Measurements from ENCODE around the gene USP54.
A peak's percentile ranks its signal among the peaks of the same experiment; 100 is the strongest.

Gene USP54

DNA sequence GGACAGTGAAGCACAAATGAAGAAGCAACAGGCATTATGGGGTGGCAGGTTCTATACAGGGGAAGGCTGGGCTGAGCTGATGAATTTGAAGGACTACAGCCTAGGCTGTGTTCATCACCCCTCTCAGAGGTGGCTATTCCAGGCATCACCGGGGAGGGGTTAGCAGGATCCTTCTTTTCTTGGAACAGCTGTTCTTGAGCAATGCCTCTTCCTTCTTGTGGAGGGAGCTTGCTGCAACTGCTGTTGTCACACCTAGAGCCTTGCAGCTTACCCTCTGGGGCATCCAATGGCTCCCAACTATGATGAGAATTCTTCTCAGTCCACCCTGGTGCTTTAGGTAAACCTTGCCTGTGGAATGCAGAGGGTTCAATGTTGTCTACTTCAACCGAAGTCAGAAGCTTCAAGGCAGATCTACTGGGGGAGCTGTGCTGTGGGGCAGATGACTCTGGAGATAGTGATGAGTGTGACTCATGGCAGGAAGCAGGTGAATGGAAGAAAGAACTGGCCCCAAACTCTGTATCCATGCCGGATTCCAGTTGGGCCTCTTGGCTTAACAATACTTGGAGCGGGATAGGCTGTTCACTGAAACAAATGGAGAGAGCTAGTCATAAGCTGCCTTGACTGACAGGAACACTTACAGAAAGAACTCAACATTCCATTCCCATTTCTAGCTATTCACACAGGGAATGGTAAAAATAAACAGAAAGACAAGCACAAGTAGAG, 73.8 kb downstream of the USP54 start:
- DNase-seq = no peak

DNA sequence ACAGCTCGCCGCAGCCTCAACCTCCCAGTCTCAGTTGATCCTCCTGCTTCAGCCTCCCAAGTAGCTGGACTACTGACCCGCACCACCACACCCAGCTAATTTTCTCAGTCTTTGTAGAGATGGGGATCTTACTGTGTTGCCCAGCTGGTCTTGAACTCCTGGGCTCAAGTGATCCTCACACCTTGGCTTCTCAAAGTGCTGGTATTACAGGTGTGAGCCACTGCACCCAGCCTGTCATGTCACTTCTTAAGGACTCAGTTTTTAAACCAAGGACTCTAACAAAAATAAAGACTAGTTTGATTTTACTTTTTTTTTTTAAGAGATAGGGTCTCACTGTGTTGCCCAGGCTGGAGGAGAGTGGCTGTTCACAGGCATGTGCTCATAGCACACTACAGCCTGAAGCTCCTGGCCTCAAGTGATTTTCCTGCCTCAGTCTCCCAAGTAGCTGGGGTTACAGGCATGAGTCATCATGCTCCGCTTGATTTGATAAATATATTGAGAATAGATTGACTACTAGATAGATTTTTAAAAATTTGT, 78.9 kb downstream of the USP54 start:
- no peak for DNase-seq

DNA sequence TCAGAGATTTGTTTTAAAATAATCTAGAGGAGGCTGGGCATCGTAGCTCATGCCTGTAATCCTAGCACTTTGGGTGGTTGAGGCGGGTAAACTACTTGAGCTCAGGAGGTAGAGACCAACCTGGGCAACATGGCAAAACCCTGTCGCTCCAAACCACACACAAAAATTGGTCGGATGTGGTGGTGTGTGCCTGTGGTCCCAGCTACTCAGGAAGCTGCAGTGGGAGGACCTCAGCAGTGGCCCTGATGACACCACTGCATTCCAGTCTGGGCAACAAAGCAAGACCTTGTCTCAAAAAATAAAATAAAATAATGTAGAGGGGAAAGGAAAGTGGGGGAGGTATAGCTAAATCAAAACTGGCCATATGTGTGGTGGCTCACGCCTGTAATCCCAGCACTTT, 81.4 kb downstream of the USP54 start:
- DNase-seq = no peak

- no peak for DNase-seq
These were observed 84.7 kb downstream of the USP54 start for GRCh38 chr10:73506491-73506890.

DNA sequence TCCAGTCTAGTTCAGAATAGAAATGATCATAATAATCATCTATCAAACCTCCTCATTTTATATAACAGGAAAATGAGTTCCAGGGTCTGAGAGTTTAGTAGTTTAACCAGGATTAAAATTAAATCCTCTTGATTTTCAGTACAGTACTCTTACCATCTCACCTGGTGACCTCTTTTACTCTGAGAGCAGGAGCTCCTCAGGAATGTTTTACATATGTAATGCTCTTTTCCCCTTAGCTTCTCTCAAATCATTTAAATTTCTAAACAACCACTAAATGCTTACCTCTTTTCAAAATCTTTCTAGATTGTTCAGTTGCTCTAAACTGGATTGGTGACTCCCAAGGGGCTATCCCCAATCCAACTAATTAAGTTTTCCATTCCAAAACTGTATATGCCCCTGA, 85.1 kb downstream of the USP54 start:
- no peak for DNase-seq

DNA sequence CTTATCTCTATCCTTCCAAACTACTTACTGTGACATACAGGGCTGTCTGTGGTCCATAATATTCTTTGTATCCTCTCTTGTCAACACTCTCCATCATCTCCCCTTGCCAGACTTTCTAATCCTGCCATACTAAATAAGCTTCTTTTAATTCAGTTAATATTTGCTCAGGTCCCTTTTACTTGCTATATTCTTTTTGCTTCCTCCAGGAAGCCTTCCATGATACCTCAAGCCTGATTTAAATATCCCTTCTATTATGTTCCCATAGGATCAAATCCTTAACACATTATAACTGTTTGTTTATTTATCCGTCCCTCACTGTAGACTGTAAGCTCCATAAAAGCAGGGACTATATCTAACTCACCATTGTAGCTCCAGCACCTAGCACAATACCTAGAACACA, 88.1 kb downstream of the USP54 start:
- no peak for DNase-seq

DNA sequence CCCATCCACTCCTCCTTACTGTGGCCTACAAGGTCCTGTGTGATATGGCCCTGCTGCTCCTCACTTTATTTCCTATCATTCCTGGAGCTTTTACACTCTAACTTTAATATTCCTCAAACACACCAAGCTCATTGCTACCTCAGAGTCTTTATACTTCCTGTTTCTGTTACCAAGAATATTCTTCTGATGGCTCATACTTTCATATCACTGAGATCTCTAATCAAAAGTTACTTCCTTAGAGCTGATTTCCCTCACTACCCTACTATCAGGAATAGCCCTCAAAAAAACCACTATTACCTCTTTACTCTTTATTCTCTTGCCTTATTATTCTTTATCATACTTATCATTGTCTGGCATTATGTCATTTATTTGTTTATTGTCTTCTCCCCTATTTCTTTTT, 89.5 kb downstream of the USP54 start:
- DNase-seq = no peak

GRCh38 chr10:73497623-73498022, 93.5 kb downstream of the USP54 start:
- DNase-seq = no peak

- DNase-seq = peak; percentile 96
These were observed 95.1 kb downstream of the USP54 start, which contains the start of gene PPP3CB for GRCh38 chr10:73495884-73496674. PPP3CB (minus strand) TSS chr10:73496024; CDS start chr10:73495889, 135 bp downstream.

DNA sequence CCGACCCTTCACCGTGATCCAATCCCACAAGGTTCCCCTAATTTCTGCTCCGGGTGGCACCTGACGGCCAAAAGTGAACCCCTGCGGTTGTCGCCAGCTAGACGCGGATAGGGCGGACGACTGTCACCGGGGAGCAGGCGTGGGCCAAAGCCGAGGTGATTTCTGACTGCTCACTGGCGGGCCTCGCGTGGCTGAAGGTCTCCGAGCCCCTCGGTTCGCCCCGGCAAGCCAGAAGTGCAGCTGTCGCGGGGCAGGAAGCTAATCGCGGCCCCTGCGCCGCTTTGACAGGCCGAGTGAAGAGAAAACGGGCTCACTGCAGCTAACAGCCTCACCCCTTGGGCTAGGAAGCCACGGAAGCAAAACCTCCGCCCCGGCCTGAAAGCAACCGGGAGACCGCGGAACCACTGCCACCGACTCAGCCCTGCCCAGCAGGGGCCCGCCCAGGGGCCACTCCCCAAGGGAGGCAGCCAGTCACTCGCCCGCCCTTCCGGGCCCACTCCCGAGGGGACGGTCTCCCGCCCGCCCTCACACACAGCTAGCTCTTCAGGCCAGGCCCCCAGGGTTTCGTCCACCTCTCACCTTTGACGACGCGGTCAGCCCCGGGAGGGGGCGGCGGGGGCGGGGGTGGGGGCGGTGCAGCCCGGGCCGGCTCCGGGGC, 95.8 kb downstream of the USP54 start:
- DNase-seq = peak; percentile 92

DNA sequence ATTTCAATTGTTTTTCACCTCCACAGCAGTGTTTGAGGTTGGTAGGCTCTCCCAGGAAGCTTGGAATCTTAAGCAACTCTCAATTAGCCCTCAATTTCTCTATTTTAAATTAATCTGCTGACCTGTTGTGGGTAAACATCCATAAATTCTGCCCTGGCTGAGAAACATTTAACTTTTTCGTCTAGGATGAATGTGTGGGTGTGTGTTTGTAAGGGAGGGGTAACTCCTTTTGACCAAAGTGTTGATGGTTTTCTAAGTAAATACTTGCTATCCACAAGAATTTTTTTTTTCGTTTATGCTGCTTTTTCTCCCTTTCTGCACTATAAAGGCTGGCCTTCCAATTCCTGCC, 96.3 kb downstream of the USP54 start:
- DNase-seq = no peak

- DNase-seq = no peak
These were observed 96.9 kb downstream of the USP54 start for GRCh38 chr10:73494213-73494612.

DNA sequence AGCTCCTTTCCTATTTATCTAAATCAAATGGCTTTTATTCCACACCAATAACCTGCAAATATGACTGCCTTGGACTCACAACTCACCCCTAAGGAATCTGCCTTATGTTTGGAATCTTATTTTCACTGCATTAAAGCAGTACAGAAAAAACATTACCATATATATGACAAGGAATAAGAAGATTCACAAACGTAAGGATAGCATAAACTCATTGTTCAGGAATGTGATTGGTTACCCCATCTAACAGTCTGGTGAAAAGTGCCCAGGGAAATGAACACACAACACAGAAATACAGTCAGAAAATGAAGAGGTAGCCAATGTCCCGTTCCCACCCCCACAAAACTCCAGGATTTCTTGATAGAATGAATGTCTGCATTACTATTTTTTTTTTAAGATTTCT, 97.4 kb downstream of the USP54 start:
- DNase-seq = no peak

GRCh38 chr10:73486601-73487000, 104.5 kb downstream of the USP54 start:
- DNase-seq = no peak

DNA sequence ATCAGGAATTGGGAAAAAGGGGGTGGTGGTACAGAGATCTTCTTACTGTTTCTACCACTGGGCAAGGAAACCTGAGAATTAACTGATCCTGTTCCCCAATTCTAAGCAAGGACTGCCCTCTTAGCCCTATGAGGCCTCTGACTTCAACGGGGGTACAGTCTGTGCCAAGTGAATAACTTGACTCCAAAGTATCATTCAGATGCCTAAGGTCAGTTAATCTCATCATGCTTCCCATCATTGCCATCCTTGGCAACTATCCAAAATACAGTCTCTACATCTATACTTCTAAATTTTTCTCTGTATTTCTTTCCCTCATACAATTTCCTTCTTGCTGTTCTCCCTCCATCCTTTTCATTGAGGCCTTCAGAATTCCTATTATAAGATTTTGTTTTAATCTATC, 105.8 kb downstream of the USP54 start:
- DNase-seq = no peak

DNA sequence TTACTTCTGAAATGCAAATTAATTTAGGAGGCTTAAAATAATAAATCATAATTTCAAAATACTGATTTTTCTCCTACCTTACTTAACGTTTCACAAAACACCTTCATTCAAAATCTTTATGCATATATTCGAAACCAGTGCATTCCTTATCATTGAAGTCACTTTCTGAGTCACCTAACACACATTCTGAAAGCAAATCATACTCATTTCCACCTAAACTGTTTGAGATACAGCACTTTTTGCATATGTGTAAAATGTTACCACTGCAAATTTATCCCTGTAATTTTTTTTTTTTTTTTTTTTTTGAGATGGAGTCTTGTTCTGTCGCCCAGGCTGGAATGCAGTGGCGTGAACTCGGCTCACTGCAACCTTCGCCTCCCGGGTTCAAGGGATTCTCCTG, 111.0 kb downstream of the USP54 start:
- DNase-seq = no peak

GRCh38 chr10:73478636-73479035, 112.5 kb downstream of the USP54 start:
- no peak for DNase-seq

DNA sequence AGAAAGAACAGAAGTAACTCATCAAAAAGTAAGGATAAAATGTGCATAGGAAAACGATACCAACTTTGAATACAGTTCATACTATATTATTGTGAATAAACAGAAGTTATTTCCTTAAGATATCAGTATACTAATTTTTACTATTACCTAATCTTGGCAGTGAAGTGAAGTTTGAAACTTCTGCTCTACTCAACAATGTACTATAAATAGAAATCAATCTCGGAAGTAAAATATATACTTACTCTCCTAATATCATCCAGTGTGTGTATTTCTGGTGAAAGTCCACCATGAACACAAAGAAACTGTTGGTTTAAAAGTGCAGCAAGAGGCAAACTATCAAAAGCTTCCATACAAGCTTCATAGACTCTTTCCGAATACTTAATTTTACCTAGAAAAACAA, 119.9 kb downstream of the USP54 start:
- DNase-seq = no peak

DNA sequence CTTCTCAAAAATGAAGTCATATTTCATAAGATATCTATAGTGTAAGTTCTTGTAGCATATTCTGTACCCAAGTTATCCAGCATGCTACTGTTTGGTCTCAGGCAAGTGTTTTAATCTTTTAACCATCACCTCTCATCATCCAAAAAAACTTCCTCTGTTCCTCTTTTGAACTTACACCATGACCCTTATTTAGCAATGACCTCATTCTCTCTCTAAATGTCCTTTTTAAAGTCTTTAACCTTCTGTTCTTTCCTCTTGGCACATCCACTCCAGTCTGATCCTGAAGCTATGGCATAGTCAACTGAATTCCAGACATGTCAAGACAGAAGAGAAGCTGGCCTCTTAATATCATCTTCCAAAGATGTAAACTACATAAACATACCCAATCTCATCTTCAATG, 121.6 kb downstream of the USP54 start:
- DNase-seq = no peak

- no peak for DNase-seq
These were observed 123.9 kb downstream of the USP54 start for GRCh38 chr10:73467206-73467605.

GRCh38 chr10:73465978-73466726, 125.0 kb downstream of the USP54 start:
- DNase-seq = no peak

DNA sequence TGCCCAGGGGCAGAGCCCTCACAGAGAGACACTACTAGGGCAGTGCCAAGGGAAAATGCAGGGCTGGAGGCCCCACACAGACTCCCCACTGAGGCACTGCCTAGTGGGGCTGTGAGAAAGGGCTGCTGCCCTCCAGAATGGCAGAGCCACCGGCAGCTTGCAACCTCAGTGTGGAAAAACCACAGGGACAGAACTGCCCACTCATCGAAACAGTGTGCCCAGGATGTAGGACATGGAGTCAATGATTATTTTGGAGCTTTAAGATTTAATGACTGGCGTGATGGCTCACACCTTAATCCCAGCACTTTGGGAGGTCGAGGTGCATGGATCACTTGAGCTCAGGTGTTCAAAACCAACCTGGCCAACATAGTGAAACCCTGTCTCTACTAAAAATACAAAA, 130.2 kb downstream of the USP54 start:
- no peak for DNase-seq
